Ishikawa (cell line): ENCODE results near the gene MLH1.

Source experiments
- CEBPB ChIP-seq: IDR thresholded peaks from 2 replicates; pipeline ENCODE4 v1.6.1; 2012
- CREB1 ChIP-seq: IDR thresholded peaks from 2 replicates; pipeline ENCODE4 v1.6.1; 2012; ENCODE audit warnings: low read depth
- EGR1 ChIP-seq: IDR thresholded peaks from 2 replicates; pipeline ENCODE4 v1.6.1; 2012
- EP300 ChIP-seq: IDR thresholded peaks from 2 replicates; pipeline ENCODE4 v1.6.1; 2012; ENCODE audit warnings: borderline replicate concordance
- FOXM1 ChIP-seq: IDR thresholded peaks from 2 replicates; pipeline ENCODE4 v1.6.1; 2012; ENCODE audit warnings: low read depth, borderline replicate concordance
- NFIC ChIP-seq: IDR thresholded peaks from 2 replicates; pipeline ENCODE4 v1.6.1; 2012
- RAD21 ChIP-seq: IDR thresholded peaks from 2 replicates; pipeline ENCODE4 v1.6.1; 2012; ENCODE audit warnings: low read depth
- TAF1 ChIP-seq: IDR thresholded peaks from 2 replicates; pipeline ENCODE4 v1.6.1; 2012; ENCODE audit warnings: low read depth, mild to moderate bottlenecking
- TCF12 ChIP-seq: IDR thresholded peaks from 2 replicates; pipeline ENCODE4 v1.6.1; 2012; ENCODE audit warnings: low read depth
- TEAD4 ChIP-seq: IDR thresholded peaks from 2 replicates; pipeline ENCODE4 v1.6.1; 2012
- YY1 ChIP-seq: IDR thresholded peaks from 2 replicates; pipeline ENCODE4 v1.6.1; 2012; ENCODE audit warnings: low read depth
- ZBTB7A ChIP-seq: IDR thresholded peaks from 2 replicates; pipeline ENCODE4 v1.6.1; 2012; ENCODE audit warnings: low read depth
- TF ChIP-seq, protein P1 (sequence below): IDR thresholded peaks from 2 replicates; pipeline ENCODE4 v1.6.1; 2012; ENCODE audit warnings: low read depth, mild to moderate bottlenecking
- TF ChIP-seq, protein P2 (sequence below): IDR thresholded peaks from 2 replicates; pipeline ENCODE4 v1.6.1; 2012
- TF ChIP-seq, protein P3 (sequence below): IDR thresholded peaks from 2 replicates; pipeline ENCODE4 v1.6.1; 2012

Gene MLH1

DNA sequence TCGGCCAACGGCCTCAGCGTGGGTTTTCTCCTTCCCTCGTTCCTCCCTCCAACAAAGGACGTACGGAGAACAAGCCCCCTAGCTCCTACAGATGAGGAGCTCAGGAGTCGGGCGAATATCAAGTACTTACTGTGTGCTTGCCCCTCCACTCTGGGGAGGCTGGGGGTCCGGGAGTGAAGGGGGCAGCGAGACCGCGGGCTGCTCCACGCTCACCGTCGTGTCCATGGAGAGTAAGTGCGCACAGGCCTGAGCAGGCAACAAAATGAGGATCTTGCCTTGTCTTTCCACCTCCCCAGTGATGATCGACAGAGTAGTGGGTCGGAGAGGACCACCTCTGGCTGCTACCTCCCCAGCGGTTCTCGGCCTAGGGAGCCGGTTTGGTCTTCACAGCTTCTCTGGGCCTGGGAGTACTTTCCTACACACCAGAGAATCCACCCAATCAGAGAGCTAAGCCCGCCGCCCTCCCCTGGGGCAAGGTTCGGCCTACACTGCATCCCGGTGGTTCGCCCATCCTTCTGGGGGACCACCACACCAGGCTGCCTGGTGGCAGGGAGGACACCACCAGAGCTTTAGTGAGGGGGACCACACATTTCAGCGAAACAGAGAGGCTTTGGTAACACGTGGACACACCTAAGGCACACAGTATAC, 47.9 kb upstream of the MLH1 start:
- no peak for TF ChIP-seq CREB1
- no peak for TF ChIP-seq EGR1
- no peak for TF ChIP-seq EP300
- TF ChIP-seq FOXM1: no peak
- TF ChIP-seq CEBPB: no peak
- no peak for TF ChIP-seq TEAD4
- TF ChIP-seq ZBTB7A: no peak
- TF ChIP-seq, protein P1, sequence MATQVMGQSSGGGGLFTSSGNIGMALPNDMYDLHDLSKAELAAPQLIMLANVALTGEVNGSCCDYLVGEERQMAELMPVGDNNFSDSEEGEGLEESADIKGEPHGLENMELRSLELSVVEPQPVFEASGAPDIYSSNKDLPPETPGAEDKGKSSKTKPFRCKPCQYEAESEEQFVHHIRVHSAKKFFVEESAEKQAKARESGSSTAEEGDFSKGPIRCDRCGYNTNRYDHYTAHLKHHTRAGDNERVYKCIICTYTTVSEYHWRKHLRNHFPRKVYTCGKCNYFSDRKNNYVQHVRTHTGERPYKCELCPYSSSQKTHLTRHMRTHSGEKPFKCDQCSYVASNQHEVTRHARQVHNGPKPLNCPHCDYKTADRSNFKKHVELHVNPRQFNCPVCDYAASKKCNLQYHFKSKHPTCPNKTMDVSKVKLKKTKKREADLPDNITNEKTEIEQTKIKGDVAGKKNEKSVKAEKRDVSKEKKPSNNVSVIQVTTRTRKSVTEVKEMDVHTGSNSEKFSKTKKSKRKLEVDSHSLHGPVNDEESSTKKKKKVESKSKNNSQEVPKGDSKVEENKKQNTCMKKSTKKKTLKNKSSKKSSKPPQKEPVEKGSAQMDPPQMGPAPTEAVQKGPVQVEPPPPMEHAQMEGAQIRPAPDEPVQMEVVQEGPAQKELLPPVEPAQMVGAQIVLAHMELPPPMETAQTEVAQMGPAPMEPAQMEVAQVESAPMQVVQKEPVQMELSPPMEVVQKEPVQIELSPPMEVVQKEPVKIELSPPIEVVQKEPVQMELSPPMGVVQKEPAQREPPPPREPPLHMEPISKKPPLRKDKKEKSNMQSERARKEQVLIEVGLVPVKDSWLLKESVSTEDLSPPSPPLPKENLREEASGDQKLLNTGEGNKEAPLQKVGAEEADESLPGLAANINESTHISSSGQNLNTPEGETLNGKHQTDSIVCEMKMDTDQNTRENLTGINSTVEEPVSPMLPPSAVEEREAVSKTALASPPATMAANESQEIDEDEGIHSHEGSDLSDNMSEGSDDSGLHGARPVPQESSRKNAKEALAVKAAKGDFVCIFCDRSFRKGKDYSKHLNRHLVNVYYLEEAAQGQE: no peak
- TF ChIP-seq TAF1: no peak
- TF ChIP-seq, protein P2, sequence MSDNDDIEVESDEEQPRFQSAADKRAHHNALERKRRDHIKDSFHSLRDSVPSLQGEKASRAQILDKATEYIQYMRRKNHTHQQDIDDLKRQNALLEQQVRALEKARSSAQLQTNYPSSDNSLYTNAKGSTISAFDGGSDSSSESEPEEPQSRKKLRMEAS: no peak
- TF ChIP-seq RAD21: no peak

DNA sequence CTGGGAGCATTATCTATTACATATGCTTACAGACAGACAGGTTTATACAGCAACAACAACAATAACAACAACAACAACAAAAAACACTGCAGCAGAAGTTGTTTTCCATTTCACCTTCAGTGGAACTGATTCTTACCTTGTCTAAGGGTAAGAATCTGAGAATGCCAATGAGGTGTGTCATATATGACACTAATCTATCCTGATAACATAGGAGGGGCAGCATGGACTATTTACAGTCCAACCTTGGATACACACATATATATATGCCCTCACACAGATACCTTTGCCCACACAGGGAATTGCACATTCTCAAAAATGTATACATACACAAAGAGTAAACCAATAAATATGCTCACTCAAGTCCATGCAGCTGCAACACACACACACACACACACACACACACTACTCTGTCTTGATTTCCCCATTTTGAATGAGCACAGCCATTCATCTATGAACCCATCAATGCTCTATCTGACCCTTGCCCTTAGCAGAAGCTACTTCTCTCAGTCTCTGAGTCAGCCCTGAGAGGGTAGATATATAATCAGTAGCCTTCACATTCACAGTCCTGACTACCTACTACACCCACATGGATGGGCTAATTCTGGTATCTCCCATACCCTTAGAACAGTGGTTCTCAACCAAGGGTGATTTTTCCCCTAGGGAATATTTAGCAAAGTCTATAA, 38.7 kb upstream of the MLH1 start:
- TF ChIP-seq CREB1 (no peak), CEBPB (no peak), RAD21 (no peak), FOXM1 (no peak), EP300 (no peak), TEAD4 (no peak)
- TF ChIP-seq, protein P3, sequence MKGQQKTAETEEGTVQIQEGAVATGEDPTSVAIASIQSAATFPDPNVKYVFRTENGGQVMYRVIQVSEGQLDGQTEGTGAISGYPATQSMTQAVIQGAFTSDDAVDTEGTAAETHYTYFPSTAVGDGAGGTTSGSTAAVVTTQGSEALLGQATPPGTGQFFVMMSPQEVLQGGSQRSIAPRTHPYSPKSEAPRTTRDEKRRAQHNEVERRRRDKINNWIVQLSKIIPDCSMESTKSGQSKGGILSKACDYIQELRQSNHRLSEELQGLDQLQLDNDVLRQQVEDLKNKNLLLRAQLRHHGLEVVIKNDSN: no peak

DNA sequence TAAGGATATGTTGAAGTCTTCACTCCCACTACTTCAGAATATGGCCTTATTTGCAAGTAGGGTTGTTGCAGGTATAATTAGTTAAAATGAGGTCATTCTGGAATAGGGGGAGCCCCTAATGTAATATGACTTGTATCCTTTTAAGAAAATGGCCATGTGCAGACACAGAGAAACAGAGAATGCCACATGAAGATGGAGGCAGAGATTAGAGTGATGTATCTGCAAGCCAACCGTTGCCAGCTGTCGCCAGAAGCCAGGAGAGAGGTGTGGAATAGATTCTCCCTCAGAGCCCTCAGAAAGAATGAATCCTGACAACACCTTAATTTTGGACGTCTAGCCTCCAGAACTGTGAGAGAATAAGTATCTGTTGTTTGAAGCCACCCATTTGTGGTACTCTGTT, 37.2 kb upstream of the MLH1 start:
- no peak for TF ChIP-seq NFIC
- no peak for TF ChIP-seq CEBPB
- no peak for TF ChIP-seq RAD21
- TF ChIP-seq TAF1: no peak
- TF ChIP-seq YY1: no peak

DNA sequence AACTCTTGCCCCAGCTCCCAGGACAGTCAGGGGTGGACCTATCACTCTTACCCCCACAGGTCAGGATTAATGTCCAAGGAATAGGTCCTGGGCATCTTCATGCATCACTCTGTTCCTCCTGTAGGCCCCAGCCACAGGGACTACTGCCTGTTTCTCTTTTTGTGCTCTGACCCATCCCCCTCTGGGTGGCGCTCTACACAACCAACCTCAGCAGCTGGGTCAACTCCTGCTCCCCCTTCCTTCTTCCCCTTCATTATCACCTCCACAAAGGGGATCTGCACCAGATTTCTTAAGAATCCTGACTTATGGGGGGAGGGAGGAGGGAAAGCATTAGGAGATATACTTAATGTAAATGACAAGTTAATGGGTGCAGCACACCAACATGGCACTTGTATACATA, 36.3 kb upstream of the MLH1 start:
- no peak for TF ChIP-seq NFIC
- TF ChIP-seq TCF12: no peak
- TF ChIP-seq, protein P1: no peak
- TF ChIP-seq EP300: no peak
- TF ChIP-seq CREB1: no peak
- TF ChIP-seq TEAD4: no peak

DNA sequence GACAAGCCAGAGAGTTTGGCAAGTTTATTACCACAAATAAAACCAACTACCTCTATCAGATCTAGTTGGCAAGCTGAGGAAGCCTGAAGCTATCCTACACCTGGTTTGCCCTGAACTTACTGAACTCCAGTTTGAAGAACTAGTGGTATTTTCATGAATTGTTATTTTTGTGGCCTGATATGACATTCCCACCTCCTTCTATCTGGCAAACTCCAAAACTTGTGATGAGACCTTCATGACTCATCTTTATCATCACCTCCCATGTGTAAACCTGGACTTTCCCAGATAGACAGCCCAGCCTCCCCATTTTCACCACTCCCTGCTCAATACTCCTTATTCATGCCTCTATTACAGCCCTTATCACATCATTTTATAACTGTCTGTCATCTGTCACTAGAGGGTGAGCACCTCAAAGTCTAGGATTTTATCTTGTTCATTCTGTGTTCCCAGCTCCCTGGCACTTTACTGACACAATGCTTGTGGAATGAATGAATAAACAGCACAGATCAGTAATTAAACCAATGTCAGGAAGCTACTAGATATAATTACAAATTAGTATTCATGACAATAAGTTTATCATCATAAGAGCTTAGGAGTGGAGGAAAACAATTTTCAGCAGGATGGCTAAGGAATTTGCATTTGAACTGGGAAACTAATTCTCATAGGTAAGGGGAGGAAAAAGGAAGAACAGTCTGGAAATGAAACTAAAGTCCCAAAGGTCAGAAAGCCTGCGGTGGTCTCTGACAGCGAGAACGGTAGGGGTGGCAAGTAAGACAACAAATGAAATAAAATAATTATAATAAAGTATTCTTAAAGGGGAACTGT, 35.2 kb upstream of the MLH1 start:
- TF ChIP-seq, protein P1: no peak
- TF ChIP-seq CREB1 (no peak), TAF1 (no peak), RAD21 (no peak), YY1 (no peak), ZBTB7A (no peak), NFIC (no peak), TCF12 (no peak), EGR1 (no peak), EP300 (no peak), FOXM1 (no peak)
